HG02885 (cell line): ENCODE results near the gene SLC25A4.
A peak's percentile ranks its signal among the peaks of the same experiment; 100 is the strongest.
"Not testable (repeated sequence)": the region's sequence is repeated elsewhere in the genome, so short reads cannot be mapped to it uniquely, and the experiment has no call there.

Experiments
- ATAC-seq: cut with Tn5 transposase; IDR thresholded peaks from one replicate; pipeline ENCODE4 v1.9.1; 2021; ENCODE audit warnings: mild to moderate bottlenecking; ENCODE audit not compliant: unreplicated experiment, poor library complexity

Gene SLC25A4

GRCh38 chr4:185171373-185172071 is 28.5 kb downstream of the SLC25A4 start:
- ATAC-seq, result peak; percentile 92

GRCh38 chr4:185179488-185179887 is 36.4 kb downstream of the SLC25A4 start:
- ATAC-seq, result no peak

- no peak for ATAC-seq
Observed at GRCh38 chr4:185182239-185182638, 39.2 kb downstream of the SLC25A4 start.

GRCh38 chr4:185183622-185184281 is 40.7 kb downstream of the SLC25A4 start:
- ATAC-seq, result peak; percentile 53

- ATAC-seq, result no peak
Observed at GRCh38 chr4:185186769-185187168, 43.7 kb downstream of the SLC25A4 start.

GRCh38 chr4:185189606-185190305 is 46.7 kb downstream of the SLC25A4 start:
- ATAC-seq, result no peak

- no peak for ATAC-seq
Observed at GRCh38 chr4:185190306-185190856, 47.3 kb downstream of the SLC25A4 start.

- peak; percentile 94 for ATAC-seq
Observed at GRCh38 chr4:185192059-185192458, 49.0 kb downstream of the SLC25A4 start.

GRCh38 chr4:185194924-185195888 is 52.1 kb downstream of the SLC25A4 start:
- no peak for ATAC-seq

GRCh38 chr4:185196437-185196836 is 53.4 kb downstream of the SLC25A4 start:
- no peak for ATAC-seq

GRCh38 chr4:185198189-185198588 is 55.1 kb downstream of the SLC25A4 start:
- ATAC-seq, result not testable (repeated sequence)
